AG10803 (cell line): ENCODE data around the gene IL15.
"Not testable (repeated sequence)": the region's sequence is repeated elsewhere in the genome, so short reads cannot be mapped to it uniquely, and the experiment has no call there.

Source experiments
- DNase-seq: peaks from one replicate; pipeline ENCODE4 v3.0.0; 2010; ENCODE audit warnings: low read depth
- H3K4me3 ChIP-seq: 2 replicates; pipeline ENCODE4 v1.5.1; 2011; ENCODE audit warnings: mild to moderate bottlenecking, low read length, control low read depth
- CTCF ChIP-seq: conservative IDR thresholded peaks from 2 replicates; pipeline ENCODE4 v1.5.1; 2011; ENCODE audit warnings: mild to moderate bottlenecking, low read length, control low read depth, inconsistent platforms

Gene IL15

GRCh38 chr4:141610365-141610764 lies 26.0 kb upstream of the IL15 start:
- H3K4me3 ChIP-seq: no peak overlapping the region

GRCh38 chr4:141614878-141615586 lies 21.4 kb upstream of the IL15 start:
- no peak for DNase-seq
- no peak overlapping the region for H3K4me3 ChIP-seq
- no peak for TF ChIP-seq CTCF

More at GRCh38 chr4:141610365-141610764, 26.0 kb upstream of the IL15 start:
- DNase-seq: no peak
- no peak for TF ChIP-seq CTCF

GRCh38 chr4:141615587-141615918 lies 20.8 kb upstream of the IL15 start:
- H3K4me3 ChIP-seq, DNase-seq: not testable (repeated sequence)

- no peak for DNase-seq
- H3K4me3 ChIP-seq: no peak overlapping the region
- TF ChIP-seq CTCF: no peak
These were observed 15.7 kb upstream of the IL15 start for GRCh38 chr4:141620715-141621114.

- no peak overlapping the region for H3K4me3 ChIP-seq
- TF ChIP-seq CTCF: no peak
- no peak for DNase-seq
These were observed 11.4 kb upstream of the IL15 start for GRCh38 chr4:141625023-141625422.

GRCh38 chr4:141630854-141631253 lies 5.5 kb upstream of the IL15 start:
- H3K4me3 ChIP-seq: no peak overlapping the region
- no peak for DNase-seq
- TF ChIP-seq CTCF: no peak

- TF ChIP-seq CTCF: no peak
- peak; percentile 47 for DNase-seq
- peak overlapping the region; percentile 84 for H3K4me3 ChIP-seq
These were observed 674 bp upstream of the IL15 start for GRCh38 chr4:141635736-141636081.
